COLO668 (cell line): Measurements from ENCODE around the gene CPXM1.

ENCODE experiments used
- DNase-seq: peaks from one replicate; lab custom pipeline; 2025; ENCODE audit not compliant: unreplicated experiment; lab: John Stamatoyannopoulos, UW

The CPXM1 gene

DNA sequence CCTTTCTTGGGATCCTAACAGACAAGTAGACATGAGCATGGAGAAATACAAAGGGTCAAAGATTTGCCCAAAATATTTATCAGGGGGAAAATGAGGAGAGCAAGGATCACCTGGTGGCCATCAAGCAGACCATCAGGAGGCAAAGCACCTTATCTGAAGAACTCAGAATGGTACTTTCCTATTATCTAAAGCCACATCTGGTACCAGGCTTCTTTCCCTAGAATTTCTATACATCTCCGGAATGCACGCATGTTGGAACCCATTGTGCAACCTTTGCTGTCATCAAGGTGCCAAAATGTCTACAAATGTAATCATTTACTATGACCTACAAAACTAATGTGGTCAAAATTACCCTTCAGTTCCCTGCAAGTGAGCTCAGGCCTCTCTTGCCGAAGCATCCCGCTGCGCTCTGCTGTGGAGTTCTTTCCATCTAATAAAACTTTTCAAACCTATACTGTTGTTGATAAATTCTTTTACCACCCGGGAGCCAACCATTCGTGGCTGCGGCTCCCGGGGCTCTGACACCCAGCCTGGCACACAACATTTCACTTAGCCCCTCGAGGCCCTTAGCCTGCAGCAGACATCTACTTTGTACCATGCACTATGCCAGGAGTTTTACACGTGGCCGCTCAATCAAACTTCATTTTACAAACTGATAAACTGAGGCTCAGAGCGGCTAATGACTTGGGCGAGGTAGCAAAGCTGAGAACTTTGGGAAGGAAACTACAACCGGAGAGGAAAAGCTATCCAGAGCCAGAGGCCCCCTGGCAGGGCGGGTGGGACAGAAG lies 3.8 kb upstream of the CPXM1 start:
- no peak for DNase-seq

DNA sequence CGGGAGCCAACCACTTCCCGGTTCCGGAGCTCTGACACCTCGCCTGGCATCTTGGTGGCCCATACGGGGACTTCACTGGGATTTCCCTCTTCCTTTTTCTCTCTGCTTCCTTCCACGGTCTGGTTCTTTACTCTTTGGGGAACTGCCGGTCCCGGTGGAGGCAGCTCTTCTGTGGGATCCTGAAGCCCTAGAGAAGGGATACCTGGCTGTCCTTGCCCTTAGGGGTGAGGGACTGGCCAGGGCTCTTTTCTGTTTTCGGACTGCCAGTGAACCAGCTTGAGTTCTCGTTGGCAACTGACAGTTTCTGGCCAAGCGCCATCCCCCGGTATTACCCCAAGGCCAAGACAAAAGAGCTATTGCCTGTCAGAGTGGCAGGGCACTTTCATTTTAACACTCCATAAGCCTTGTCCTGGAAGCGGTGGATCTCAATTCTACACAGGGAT lies 880 bp upstream of the CPXM1 start:
- DNase-seq, result no peak

DNA sequence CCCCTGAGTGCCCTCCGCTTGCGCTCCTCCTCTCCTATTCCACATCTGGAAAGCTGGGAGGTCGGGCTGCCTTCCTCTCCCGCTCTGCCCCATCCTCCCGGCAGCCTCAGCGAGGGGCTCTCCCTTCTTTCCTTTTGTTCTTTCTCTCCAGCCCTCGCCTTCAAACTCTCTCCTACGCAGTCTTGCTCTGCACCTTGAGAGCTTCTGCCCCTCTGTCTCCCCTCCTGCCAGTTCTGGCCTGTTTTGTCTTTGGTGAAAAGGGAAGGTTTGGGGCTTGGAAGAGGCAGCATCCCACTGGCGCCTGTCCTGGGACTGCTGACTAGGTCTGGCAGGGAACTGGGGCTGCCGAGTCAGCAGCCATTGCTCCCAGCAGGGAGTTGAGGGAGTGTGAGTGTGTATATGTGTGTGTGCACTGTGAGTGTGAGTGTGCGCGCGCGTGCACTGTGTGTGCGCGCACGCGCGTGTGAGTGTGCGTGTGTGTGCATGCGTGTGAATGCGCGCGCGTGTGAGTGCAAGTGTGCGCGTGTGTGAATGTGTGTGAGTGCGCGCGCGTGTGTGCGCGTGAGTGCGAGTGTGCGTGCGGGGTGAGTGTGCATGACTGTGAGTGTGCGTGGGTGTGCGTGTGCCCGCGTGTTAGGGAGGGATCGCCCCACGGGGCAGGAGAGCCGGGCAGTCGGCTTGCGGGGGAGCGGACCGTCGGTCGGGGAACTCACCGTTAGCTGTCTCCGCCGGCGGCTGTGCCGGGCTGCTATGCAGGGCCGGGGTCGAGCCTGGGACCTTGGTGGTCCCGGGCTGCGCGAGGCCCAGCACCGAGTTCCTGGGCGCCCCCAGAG lies 523 bp downstream of the CPXM1 start:
- DNase-seq, result no peak

DNA sequence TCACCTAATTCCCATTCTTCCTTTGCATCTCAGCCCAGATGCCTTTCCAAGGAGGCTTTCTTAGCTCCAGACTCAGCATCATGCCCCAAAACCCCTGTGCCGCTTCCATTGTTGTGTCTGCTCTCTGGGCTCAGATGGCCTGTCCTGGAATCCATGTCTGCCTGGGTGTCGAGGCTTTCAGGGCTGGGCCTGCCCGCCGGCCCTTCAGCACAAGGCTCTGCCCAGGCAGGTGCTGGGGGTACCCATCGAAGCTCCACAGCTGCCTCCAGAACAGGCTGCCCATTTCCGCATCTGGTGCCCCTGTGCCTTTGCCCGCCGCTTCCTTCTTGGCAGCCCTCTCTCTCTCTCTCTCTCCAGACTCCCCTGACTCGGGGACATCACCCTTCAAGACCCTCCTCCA lies 1.2 kb downstream of the CPXM1 start:
- no peak for DNase-seq

DNA sequence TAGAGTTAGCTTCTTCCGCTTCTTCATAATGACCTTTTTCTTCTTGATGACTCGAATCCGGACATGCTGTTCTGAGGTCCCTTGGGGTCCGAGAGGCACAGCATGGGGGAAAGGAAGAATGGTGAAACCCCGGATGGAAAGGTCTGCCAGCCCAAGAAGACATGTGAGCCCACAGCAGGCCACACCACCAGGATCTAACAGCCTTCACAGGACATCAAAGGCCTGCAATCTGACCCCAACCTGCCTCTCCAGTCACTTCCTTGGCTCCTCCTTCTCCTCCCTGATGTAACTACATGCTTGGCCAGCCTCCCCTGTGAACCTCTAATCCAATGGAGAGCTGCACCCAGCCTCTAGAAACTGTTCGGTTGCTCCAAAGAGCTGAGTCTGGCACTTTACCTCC lies 1.6 kb downstream of the CPXM1 start:
- no peak for DNase-seq

DNA sequence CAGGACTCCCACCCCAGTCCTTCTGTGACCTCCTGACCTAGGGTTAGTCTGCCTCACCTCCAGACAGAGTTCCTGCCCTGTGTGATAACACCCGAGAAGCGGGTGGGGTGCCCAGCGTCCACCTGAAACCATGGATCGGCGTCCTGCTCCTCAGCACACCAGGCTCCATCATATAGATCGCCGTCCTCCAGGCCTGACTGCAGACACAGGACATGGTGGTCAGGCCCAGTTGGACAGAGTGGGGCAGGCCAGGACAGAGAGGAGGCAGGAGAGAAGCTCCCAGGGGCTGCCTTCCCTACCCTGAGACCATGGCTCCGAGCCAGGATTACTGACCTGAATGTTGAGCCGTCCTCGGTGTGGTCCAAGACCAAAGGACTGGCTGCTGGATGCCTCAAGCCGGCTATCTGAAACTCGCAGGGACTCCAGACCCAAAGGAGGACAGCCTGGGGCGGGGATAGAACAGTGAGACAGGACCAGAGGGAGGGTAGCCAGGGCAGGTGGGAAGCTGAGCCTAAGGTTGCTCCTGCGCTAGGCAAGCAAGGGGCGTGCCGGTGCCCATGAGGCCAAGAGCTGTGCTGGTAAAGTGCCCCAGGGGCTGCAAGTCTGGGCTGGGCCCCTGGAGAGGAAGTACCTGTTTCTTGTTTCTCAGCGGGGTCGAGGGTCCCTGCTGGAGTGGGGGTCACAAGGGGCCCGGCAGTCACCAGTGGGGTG lies 2.2 kb downstream of the CPXM1 start:
- no peak for DNase-seq

DNA sequence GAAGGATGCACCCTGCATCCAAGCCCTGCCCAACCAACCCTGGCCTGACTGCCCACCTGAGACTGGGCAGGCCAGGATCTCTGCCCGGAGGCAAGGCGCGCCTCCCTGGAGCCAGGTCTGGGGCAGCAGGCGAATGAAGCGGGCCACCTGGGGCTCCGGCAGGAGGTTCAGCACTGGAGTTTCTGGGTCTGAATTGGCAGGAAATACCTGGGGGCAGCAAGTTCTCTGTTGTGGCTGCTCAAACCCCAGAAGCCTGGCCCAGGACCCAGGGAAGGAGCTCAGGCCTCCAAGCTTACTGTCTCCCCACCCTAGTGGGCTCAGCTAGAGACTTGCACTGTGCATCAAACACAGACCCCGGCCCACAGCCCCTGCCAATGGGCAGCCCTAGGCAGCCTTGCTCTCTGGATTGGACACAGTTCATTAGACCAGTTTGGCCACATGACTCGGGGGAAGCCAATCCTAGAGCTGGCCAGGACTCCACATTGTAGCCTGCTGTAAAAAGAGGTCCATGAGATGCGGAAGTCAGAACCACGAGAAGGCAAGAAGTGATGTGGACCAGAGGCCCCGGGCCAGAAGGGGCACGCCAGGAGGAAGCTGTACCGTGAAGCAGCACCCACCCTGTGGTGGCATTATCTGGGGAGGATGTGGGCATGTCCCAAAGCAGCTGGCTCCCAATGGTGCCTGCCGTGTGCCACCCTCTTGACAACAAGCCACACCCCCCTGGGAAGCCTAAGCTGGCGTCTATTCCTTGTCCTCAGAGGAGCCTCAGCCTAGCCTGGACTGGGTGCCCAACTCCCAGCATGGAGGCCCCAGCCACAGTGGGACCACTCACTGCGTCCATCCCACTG lies 3.1 kb downstream of the CPXM1 start:
- no peak for DNase-seq

DNA sequence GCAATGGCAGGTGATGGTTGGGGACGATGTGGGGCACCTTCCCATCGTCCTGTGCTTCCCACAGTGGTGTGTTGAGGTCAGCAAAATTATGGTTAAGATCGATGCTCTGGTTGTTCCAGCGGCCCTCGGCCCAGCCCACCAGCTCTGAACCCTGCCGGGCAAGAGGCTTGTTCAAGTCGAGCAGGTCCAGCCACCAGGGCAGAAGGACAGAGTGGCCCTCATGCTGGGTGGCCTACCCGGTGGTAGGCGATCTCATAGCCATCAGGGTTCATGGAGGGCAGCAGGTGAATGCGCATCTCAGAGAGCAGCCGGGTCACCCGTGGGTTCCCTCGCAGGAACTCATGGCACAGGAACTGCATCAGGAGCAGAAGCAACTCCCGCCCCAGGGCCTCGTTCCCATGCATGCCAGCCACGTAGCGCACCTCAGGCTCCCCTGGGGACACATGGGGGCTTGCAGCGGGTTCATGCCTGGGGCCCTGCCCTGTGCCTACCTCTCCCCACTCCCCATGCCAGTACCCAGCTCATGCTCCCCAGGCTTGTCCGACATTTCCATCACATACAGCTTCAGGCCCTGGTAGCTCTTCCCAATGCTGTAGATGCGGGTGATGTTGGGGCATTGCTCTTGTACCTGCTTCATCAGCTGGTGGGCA lies 4.3 kb downstream of the CPXM1 start:
- DNase-seq, result no peak

DNA sequence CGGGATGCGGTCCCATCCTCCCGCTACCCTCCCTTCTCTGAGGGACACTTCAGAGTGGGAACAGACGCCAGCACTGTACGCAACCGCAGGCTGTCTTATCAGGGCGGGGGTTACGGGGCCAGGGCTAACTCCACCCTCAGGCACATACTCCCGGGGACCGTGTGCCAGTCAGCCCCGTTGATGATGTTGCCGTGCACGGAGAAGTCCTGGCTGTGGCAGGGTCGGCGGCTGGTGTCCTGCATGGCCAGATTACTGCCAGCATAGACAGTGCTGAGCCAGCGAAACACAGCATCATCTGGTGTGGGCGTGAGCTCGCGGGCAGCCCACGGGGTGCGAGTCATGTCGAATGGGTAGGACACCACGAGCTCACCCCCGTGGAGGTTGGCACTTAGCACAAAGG lies 5.0 kb downstream of the CPXM1 start:
- DNase-seq, result no peak

DNA sequence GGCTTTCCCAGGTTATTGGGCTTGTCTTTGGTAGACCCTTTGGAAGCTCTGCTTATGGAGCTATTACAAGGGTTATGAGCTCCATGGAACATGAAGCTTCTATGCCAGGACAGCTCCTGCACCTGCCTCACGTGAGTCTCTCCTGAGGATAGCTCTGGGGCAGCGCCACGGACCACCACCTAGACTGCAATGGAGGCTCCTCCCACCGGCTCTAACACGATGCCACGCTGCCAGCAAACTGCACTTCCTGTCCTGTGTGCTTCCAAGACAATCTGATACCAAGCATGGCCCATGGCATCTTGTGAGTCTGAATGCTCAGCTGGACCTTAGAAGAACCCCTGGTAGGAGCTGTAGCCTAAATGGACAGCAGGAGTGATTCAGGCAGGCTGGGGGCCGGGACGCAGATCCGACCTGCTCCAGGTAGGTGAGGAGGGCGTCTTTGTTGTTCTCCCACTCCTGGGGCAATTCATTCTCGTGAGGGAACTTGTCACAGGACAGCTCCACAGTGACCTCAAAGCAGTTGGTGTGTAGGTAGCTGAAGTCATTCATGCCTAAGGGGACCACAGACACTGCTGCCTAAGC lies 5.5 kb downstream of the CPXM1 start:
- DNase-seq, result no peak

DNA sequence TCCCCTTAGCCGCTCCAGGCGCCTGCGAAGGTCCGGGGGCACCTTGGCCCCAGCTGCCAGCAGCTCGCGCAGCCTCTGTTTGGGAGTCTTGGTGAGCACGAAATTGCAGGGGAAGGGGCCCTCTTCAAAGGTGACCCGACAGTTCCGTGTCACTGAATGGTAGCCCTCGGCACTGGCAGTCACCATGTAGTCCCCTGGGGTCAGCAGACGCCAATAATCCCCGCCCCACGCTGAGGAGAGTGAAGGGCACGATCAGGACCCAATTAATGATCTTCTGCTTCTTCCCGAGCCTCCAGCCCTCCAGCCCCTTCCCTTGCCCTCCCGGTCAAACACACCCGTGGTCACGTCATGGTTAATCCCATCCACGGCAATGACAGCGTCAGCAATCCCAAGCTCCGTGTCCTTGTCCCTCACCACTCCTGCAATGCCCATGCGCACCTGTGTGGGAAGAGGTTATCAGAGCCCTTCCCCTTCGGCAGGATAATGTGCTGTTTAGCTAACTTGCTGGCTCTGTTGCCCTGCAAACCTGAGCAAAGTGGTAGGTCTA lies 6.2 kb downstream of the CPXM1 start:
- DNase-seq, result no peak

DNA sequence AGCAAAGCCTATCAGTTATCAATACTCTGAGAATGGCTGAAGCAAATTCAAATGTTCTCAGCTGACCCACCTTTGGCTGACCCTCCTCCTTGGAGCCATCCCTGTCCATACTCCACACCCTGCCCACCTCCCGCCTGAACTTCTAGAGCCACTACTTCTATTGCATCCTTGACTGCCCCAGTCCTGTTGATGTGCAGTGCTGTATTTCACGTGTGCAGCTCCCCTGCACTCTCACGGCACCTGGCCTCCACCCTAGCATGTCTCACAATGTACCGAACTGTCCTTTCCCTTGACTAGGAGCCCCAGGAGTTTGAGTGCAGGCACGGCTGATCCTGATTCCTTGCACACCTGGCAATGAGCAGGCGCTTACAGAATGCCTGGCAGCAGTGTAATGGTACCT lies 7.0 kb downstream of the CPXM1 start:
- no peak for DNase-seq

DNA sequence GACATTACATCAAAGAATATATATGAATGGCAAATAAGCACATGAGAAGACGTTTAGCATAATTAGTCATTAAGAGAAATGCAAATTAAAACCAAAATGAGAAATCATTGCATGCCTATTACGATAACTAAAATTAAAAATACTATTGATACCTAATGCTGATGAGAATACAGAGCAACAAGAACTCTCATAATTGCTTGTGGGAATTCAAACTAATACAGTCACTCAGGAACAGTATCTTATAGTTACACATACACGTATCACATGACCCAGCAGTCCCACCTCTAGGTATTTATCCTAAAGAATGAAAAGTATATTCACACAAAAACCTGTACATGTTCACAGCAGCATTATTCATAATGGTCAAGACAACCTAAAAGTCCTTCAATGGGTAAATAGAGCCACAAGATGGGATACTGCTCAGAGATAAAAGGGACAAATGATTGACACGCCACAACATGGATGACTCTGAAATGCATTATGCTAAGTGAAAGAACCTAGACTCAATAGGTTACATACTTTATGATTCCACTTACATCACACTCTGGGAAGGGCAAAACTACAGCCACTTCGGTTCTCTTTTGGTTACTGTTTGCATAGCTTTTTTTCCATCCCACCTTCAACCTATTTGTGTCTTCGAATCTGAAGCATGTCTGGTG lies 16.4 kb downstream of the CPXM1 start:
- no peak for DNase-seq

DNA sequence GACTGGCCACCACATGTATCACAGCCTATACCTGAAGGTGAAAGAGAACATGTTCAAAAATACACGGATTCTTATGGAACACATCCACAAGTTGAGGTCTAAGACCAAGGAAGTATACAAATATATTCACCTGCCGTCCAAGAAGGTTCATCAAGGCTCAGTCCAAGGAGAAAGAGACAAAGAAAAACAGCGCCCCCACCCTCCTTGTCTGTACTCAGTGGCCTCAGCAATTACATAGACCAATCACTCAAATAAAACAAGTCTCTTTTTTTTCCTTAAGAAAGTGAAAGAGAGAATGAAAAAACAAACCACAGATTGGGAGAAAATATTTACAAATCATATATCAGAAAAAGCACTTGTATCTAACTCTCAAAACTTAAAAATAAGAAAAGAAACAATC lies 19.5 kb downstream of the CPXM1 start:
- no peak for DNase-seq

DNA sequence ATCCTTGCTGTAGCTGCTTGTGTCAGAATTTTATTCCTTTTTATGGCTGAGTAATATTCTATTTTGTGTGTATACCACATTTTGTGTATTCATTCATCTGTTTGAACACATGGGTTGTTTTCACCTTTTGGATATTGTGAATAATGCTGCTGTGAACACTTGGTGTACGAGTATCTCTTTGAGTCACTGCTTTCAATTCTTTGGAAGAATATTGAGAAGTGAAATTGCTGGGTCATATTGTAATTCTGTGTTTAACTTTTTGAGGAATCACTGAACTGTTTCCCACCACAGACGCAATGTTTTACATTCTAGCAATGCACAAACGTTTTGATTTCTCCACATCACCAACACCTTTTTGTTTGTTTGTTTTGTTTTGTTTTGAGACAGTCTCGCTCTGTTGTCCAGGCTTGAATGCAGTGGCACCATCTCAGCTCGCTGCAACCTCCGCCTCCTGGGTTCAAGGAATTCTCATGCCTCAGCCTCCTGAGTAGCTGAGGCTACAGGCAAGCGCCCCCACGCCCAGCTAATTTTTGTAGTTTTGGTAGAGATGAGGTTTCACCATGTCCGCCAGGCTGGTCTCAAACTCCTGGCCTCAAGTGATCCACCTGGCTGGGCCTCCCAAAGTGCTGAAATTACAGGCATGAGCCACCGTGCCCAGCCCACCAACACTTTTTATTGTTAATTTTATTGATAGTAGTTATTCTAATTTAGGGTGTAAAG lies 21.7 kb downstream of the CPXM1 start:
- no peak for DNase-seq

DNA sequence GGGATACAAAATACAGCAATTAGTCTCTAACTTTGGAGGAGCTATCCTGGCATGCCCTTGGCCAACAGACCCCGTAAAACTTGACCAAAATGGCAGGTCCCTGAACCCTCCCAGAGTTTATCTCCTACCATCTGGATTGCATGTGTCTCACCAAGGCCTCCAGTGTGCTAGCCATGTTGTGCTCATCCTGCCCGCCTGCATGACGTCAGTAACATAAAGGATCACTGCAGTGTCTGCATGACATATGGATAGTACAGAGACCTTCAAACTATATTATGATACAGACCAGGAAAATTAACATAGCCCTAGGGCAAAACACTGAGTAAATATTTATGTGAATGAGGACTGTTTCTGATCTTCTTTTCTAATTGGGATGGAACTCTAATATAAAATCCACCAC lies 25.3 kb downstream of the CPXM1 start:
- no peak for DNase-seq

DNA sequence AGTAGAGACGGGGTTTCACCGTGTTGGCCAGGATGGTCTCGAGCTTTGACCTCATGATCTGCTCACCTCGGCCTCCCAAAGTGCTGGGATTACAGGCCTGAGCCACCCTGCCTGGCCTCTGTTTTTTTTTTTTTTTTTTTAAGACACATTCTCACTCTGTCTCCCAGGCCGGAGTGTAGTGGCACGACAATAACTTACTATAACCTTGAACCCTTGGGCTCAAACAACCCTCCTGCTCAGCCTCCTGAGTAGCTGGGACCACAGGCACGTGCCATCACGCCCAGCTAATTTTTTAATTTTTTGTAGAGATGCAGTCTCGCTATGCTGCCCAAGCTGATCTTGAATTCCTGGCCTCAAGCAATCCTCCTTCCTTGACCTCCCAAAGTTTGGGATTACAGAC lies 26.6 kb downstream of the CPXM1 start:
- no peak for DNase-seq

DNA sequence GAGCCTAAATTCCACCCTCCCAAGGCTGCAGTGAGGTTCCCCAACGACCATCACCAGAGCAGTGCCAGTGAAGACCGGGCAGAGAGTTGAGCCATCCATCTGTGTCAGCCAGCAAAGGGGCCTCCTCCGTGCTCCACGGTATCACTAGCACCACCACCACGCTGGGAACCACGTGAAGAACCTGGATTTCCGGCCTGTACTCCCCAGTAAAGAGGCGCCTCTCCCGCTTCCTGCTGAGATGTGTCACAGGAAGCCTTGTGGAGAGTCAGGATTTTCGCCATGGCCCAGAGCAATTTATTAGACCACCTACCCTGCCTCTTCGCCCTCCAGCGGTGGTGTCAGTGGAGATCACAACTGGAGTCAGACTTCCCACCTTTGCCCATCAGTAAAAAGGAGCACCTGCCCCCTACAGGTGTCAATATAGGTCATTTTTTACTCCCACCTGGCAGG lies 28.8 kb downstream of the CPXM1 start:
- no peak for DNase-seq
